CD14-positive monocyte (primary cell): Measurements from ENCODE around the gene FOXO1. TPM values are rescaled to one million over a fixed set of nuclear protein-coding genes. Genes with fewer than 3 reads are reported as not detected.

Experiments used
- DNase-seq, 3 donors: peaks; one replicate each; pipeline ENCODE4 v3.0.0-alpha.2; 2011 to 2022
- H2AFZ ChIP-seq: 2 replicates; pipeline ENCODE4 v1.6.0; 2012; ENCODE audit warnings: mild to moderate bottlenecking, low read depth, low read length, inconsistent platforms; ENCODE audit not compliant: insufficient read depth, poor library complexity, severe bottlenecking
- H3K27ac ChIP-seq, 2 donors: 1 replicate in 1 of 2; 2 replicates in 1 of 2; pipeline ENCODE4 v1.5.1; 2012 to 2013; ENCODE audit warnings: low read length in 2 of 2, control low read depth in 1 of 2, inconsistent platforms in 1 of 2, low read depth in 1 of 2, mild to moderate bottlenecking in 1 of 2
- H3K27me3 ChIP-seq, 2 donors: one replicate each; pipeline versions ENCODE4 v1.6.0 to v1.6.1; 2011 to 2013; ENCODE audit warnings: low read length in 2 of 2; ENCODE audit not compliant: control insufficient read depth in 2 of 2, insufficient read depth in 2 of 2
- H3K36me3 ChIP-seq, 2 donors: replicated peaks in 1 of 2; 1 replicate in 1 of 2; 2 replicates in 1 of 2; pipeline versions ENCODE4 v1.5.1 to v1.6.1; 2012 to 2013; ENCODE audit warnings: low read length in 2 of 2, control low read depth in 1 of 2, inconsistent platforms in 1 of 2, mild to moderate bottlenecking in 1 of 2; ENCODE audit not compliant: insufficient read depth in 2 of 2, control insufficient read depth in 1 of 2
- H3K4me1 ChIP-seq, 2 donors: 1 replicate in 1 of 2; 2 replicates in 1 of 2; pipeline versions ENCODE4 v1.5.1 to v1.6.1; 2012 to 2013; ENCODE audit warnings: low read length in 2 of 2, control low read depth in 1 of 2, inconsistent platforms in 1 of 2, mild to moderate bottlenecking in 1 of 2, moderate library complexity in 1 of 2; ENCODE audit not compliant: insufficient read depth in 2 of 2, control insufficient read depth in 1 of 2
- H3K4me2 ChIP-seq: replicated peaks from 2 replicates; pipeline ENCODE3; 2012; ENCODE audit warnings: low read length, moderate library complexity, mild to moderate bottlenecking; ENCODE audit not compliant: poor library complexity, severe bottlenecking; ENCODE audit errors: extremely low read depth
- H3K4me3 ChIP-seq, 3 experiments: fragments of 200-600 bp in 1 of 3; sonication (generic) in 1 of 3; replicated peaks in 1 of 3; 1 replicate in 2 of 3; 2 replicates in 1 of 3; pipeline ENCODE4 v1.5.1; 2011 to 2013; ENCODE audit warnings: low read length in 3 of 3, mild to moderate bottlenecking in 3 of 3, control low read depth in 2 of 3, low read depth in 2 of 3, inconsistent platforms in 1 of 3, moderate library complexity in 1 of 3
- H3K79me2 ChIP-seq: 2 replicates; pipeline ENCODE4 v1.6.0; 2012; ENCODE audit warnings: mild to moderate bottlenecking, control low read depth, inconsistent platforms, low read length, moderate library complexity; ENCODE audit not compliant: insufficient read depth
- H3K9ac ChIP-seq: 2 replicates; pipeline ENCODE4 v1.6.0; 2017; ENCODE audit warnings: low read length, mild to moderate bottlenecking; ENCODE audit not compliant: insufficient read depth, poor library complexity, severe bottlenecking
- H3K9me3 ChIP-seq, 2 donors: replicated peaks in 1 of 2; 1 replicate in 1 of 2; 2 replicates in 1 of 2; pipeline versions ENCODE4 v1.5.1 to v1.6.1; 2012 to 2013; ENCODE audit warnings: low read length in 2 of 2, control low read depth in 1 of 2; ENCODE audit not compliant: control insufficient read depth in 1 of 2, insufficient read depth in 1 of 2
- H4K20me1 ChIP-seq: 2 replicates; pipeline ENCODE4 v1.6.0; 2012; ENCODE audit warnings: mild to moderate bottlenecking, low read length, control low read depth, moderate library complexity; ENCODE audit not compliant: insufficient read depth
- H3K27ac Mint-ChIP-seq, 7 donors: one replicate each; pipeline ENCODE4 v1.8.0; 2020; ENCODE audit warnings: mild to moderate bottlenecking in 7 of 7, mixed read lengths in 7 of 7, moderate library complexity in 6 of 7, inconsistent platforms in 2 of 7
- H3K27me3 Mint-ChIP-seq, 3 donors: one replicate each; pipeline ENCODE4 v1.8.0; 2021 to 2022; ENCODE audit warnings: low read depth in 3 of 3, mild to moderate bottlenecking in 3 of 3, mixed read lengths in 3 of 3, moderate library complexity in 3 of 3, inconsistent platforms in 1 of 3
- H3K36me3 Mint-ChIP-seq, 2 donors: one replicate each; pipeline ENCODE4 v1.8.0; 2020; ENCODE audit warnings: mixed read lengths in 2 of 2, inconsistent platforms in 1 of 2, mild to moderate bottlenecking in 1 of 2
- H3K4me1 Mint-ChIP-seq: one replicate; pipeline ENCODE4 v1.8.0; 2020; ENCODE audit warnings: mild to moderate bottlenecking, mixed read lengths
- H3K4me3 Mint-ChIP-seq, 2 donors: one replicate each; pipeline ENCODE4 v1.8.0; 2020; ENCODE audit warnings: mild to moderate bottlenecking in 2 of 2, mixed read lengths in 2 of 2, moderate library complexity in 1 of 2
- H3K9me3 Mint-ChIP-seq, 7 donors: one replicate each; pipeline ENCODE4 v1.8.0; 2020 to 2022; ENCODE audit warnings: mixed read lengths in 7 of 7, mild to moderate bottlenecking in 6 of 7, moderate library complexity in 6 of 7, inconsistent platforms in 2 of 7
- WGBS: methylation state at CpG from one replicate; pipeline ENCODE4 v1.1.5; 2013; ENCODE audit warnings: missing lambda C conversion rate; ENCODE audit not compliant: insufficient coverage; 5-methylcytosine and 5-hydroxymethylcytosine counted together
- intact Hi-C, 2 donors: fragments of 100-400 bp; cut with micrococcal nuclease; formaldehyde crosslinking; loops; one replicate each; pipeline versions ENCODE4 v1.15.0 to v1.15.1; 2023
- polyA plus RNA-seq, 3 donors: library from polyadenylated mRNA; depleted of rRNA in 1 of 3; unstranded in 2 of 3; stranded (reverse) in 1 of 3; fragments of 300-500 nt in 2 of 3; fragments of >200 nt in 1 of 3; fragmentation: Illumina TruSeq in 2 of 3; gene quantifications; 1 replicate in 2 of 3; 2 replicates in 1 of 3; pipeline ENCODE4 v1.2.3, GENCODE V29; 2012 to 2021
- TF ChIP-seq, protein P1 (sequence below): fragments of 200-600 bp; IDR thresholded peaks from one replicate; pipeline ENCODE4 v1.8.0; 2022; ENCODE audit warnings: antibody characterized with exemption, mild to moderate bottlenecking

The FOXO1 gene
- polyA plus RNA-seq, 3 donors, result 3.1 to 11.3 (median 8.0) TPM

DNA sequence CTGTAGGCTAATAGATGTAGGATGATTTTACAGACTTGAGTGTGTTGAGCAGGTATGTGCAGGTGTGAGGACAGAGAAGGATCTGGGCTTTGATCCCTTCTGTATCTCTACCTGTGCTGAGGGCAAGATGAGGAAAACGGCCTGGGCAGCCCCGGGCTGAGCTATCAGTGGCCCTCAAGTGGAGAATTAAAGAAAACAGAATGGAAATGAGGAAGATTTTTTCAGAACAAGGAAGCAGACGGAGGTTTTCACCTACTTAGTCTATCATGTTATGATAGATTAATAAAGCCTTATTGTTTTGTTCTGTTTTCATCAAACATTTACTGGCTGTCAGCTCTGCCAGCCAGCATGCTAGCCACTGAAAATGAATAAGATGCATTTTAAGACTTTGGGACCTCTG, 22.3 kb upstream of the FOXO1 start:
- no peak overlapping the region for H2AFZ ChIP-seq

DNA sequence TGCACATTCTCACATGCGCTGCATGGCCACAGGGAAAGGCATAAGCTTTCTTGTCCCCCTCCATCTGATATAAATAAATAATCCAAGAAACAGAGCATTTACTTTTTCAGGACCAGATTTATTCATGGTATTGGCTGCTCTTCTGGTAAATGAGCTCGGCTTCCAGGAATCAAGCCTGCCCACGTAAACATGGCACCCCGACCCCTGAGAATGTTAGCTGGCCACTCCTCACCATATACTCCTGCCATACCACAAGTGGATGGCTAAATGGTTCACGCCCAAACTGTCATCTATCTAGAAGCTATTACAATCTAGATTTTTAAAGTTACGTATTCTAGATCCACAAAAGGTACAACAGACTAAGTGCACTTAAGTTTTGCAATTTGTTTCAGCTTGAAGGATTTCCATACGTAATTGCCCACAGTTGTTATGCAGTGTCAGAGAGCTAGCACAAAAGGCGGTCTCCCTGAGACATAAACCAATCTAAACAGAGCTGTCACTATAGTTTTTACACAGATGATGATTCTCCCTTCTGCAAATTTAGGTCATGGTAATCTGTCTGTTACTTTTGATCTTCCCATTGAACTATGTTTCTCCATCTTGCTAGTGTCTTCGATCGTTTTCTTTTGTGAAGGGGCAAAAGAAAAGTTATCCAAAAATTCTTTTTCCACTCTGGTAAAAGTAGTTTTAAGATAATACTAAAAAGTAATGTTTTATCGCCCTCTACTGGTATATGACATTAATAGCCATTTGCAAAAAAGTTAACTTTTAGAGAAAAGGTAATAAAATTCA, 16.2 kb upstream of the FOXO1 start:
- Mint-ChIP-seq H3K27ac (no peak overlapping the region), H3K9me3 (peaks cover 0 to 3% (median 0%) of the 10 kb centered on the region in 7 donors), H3K36me3 (no peaks in the 10 kb centered on the region), H3K27me3 (peaks cover 0 to 4% (median 2%) of the 10 kb centered on the region in 3 donors), H3K4me1 (peaks cover 6% of the 10 kb centered on the region), H3K4me3 (no peak overlapping the region)
- Histone ChIP-seq H3K4me3 (no peak overlapping the region), H3K4me1 (no peaks in the 10 kb centered on the region), H3K27me3 (no peaks in the 10 kb centered on the region), H3K9me3 (no peaks in the 10 kb centered on the region), H2AFZ (no peak overlapping the region), H3K79me2 (no peaks in the 10 kb centered on the region), H3K9ac (no peak overlapping the region), H3K27ac (no peak overlapping the region), H3K36me3 (no peaks in the 10 kb centered on the region), H3K4me2 (no peak overlapping the region), H4K20me1 (no peaks in the 10 kb centered on the region)
- TF ChIP-seq, protein P1, sequence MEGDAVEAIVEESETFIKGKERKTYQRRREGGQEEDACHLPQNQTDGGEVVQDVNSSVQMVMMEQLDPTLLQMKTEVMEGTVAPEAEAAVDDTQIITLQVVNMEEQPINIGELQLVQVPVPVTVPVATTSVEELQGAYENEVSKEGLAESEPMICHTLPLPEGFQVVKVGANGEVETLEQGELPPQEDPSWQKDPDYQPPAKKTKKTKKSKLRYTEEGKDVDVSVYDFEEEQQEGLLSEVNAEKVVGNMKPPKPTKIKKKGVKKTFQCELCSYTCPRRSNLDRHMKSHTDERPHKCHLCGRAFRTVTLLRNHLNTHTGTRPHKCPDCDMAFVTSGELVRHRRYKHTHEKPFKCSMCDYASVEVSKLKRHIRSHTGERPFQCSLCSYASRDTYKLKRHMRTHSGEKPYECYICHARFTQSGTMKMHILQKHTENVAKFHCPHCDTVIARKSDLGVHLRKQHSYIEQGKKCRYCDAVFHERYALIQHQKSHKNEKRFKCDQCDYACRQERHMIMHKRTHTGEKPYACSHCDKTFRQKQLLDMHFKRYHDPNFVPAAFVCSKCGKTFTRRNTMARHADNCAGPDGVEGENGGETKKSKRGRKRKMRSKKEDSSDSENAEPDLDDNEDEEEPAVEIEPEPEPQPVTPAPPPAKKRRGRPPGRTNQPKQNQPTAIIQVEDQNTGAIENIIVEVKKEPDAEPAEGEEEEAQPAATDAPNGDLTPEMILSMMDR, result peak; percentile 76
- intact Hi-C loops, result loop anchor here (2.0 to 10.0 kb wide), 3 partner anchors 614 to 1000 kb away; no protein-coding TSS in a partner anchor
- peak; percentile 5 to 60 (median 8) for DNase-seq
- 89% methylated on average over 5 of the region's 11 CpGs for WGBS

More for the DNA sequence above, 22.3 kb upstream of the FOXO1 start:
- TF ChIP-seq, protein P1, result no peak
- Histone ChIP-seq H3K79me2 (no peaks in the 10 kb centered on the region), H3K4me3 (no peak overlapping the region), H3K27me3 (no peaks in the 10 kb centered on the region), H3K36me3 (no peaks in the 10 kb centered on the region), H3K9ac (no peak overlapping the region), H4K20me1 (no peaks in the 10 kb centered on the region), H3K27ac (no peak overlapping the region), H3K4me2 (no peak overlapping the region), H3K9me3 (no peaks in the 10 kb centered on the region), H3K4me1 (no peaks in the 10 kb centered on the region)
- intact Hi-C loops, result loop anchor here in 1 of 2 donors (10.0 kb wide), 1 partner anchor 744 kb away; no protein-coding TSS in a partner anchor
- DNase-seq, result no peak
- Mint-ChIP-seq H3K27ac (no peak overlapping the region), H3K9me3 (peaks cover 0 to 4% (median 0%) of the 10 kb centered on the region in 7 donors), H3K27me3 (peaks cover 0 to under 1% (median 0%) of the 10 kb centered on the region in 3 donors), H3K36me3 (no peaks in the 10 kb centered on the region), H3K4me1 (no peaks in the 10 kb centered on the region), H3K4me3 (no peak overlapping the region)
- WGBS, result no CpG with 5 or more reads among the region's 3 CpGs
